Left lung (tissue), 10 donors: ENCODE measurements around the gene OR11H7. TPM values are rescaled to one million over a fixed set of nuclear protein-coding genes. Genes with fewer than 3 reads are reported as not detected.
"Not testable (repeated sequence)": the region's sequence is repeated elsewhere in the genome, so short reads cannot be mapped to it uniquely, and the experiment has no call there.

Source experiments
- ATAC-seq: fragments of 200-7000 bp; cut with Tn5 transposase; one replicate; pipeline ENCODE4 v1.9.1; 2020; ENCODE audit warnings: moderate library complexity
- DNase-seq, 4 donors: peaks; one replicate each; pipeline ENCODE4 v3.0.0-alpha.2; 2013 to 2020
- H3K27ac ChIP-seq, 2 donors: fragments of 200-600 bp; sonication (generic) in 1 of 2; one replicate each; pipeline versions ENCODE4 v1.5.0 to v1.8.0; 2020 to 2021
- H3K27me3 ChIP-seq, 2 donors: fragments of 200-600 bp; sonication (generic) in 1 of 2; one replicate each; pipeline versions ENCODE4 v1.5.0 to v1.8.0; 2020 to 2021
- H3K36me3 ChIP-seq, 2 donors: fragments of 200-600 bp; sonication (generic) in 1 of 2; one replicate each; pipeline versions ENCODE4 v1.5.0 to v1.8.0; 2020 to 2021
- H3K4me1 ChIP-seq, 2 donors: fragments of 200-600 bp; one replicate each; pipeline ENCODE4 v1.8.0; 2021
- H3K4me3 ChIP-seq, 2 donors: fragments of 200-600 bp; sonication (generic) in 1 of 2; one replicate each; pipeline versions ENCODE4 v1.5.0 to v1.8.0; 2020 to 2021; ENCODE audit warnings: mild to moderate bottlenecking in 1 of 2
- H3K9me3 ChIP-seq, 2 donors: fragments of 200-600 bp; sonication (generic) in 1 of 2; one replicate each; pipeline versions ENCODE4 v1.5.0 to v1.8.0; 2020 to 2021
- CTCF ChIP-seq, 2 donors: fragments of 200-600 bp; sonication (generic) in 1 of 2; IDR thresholded peaks; one replicate each; pipeline versions ENCODE4 v1.5.0 to v1.8.0; 2021; ENCODE audit warnings: antibody characterized with exemption in 2 of 2
- intact Hi-C, 2 donors: fragments of 100-400 bp; cut with DNase I; formaldehyde crosslinking; loops; one replicate each; pipeline versions ENCODE4 v1.11.2 to v1.14.2; 2022
- polyA plus RNA-seq, 6 donors: library from polyadenylated mRNA; unstranded; fragments of 120-200 nt; gene quantifications; one replicate each; pipeline ENCODE4 v1.2.1, GENCODE V29; 2013; ENCODE audit not compliant: insufficient read length in 6 of 6
- total RNA-seq, 2 donors: library from RNA; stranded (reverse); fragmentation: NEBNext Ultra II Directional; extraction: Animal tissue kit (Norgen Biotek cat#: 25700); gene quantifications; one replicate each; pipeline ENCODE4 v1.2.1, GENCODE V29; 2021
- donor health status: DM: no; HTN: yes; CAD: no.
- donor health status: DM: no; HTN: no; CAD: no.

OR11H7 gene
- total and polyA plus RNA-seq, 8 donors: 0.32 to 0.98 (median 0.75) TPM; not detected in 2

DNA sequence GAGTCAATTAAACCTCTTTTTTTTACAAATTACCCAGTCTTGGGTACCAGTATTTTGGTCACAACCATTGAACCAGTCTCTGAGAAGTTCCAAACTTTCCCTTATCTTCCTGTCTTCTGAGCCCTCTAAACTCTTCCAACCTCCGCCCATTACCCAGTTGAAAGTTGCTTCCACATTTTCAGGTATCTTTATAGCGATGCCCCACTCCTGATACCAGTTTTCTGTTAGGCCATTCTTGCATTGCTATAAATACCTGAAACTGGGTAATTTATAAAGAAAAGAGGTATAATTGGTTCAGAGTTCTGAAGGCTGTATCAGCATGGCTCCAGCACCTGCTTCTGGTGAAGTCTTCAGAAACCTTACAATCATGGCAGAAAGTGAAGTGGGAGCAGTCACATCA is 45.3 kb downstream of the OR11H7 start:
- H3K36me3 ChIP-seq: peaks cover 0 to 13% of the 10 kb centered on the region in 2 donors
- DNase-seq (no peak), ATAC-seq (no peak)
- no peak overlapping the region for H3K27ac ChIP-seq
- no peaks in the 10 kb centered on the region for H3K4me1 ChIP-seq
- TF ChIP-seq CTCF (IDR thresholded peaks at IDR 0.05): no peak
- H3K27me3 ChIP-seq: no peaks in the 10 kb centered on the region
- no peak overlapping the region for H3K4me3 ChIP-seq
- H3K9me3 ChIP-seq: peaks cover 0 to 40% of the 10 kb centered on the region in 2 donors
- intact Hi-C loops: no loop called here

GRCh38 chr14:20277409-20277808 is 48.6 kb downstream of the OR11H7 start:
- Histone ChIP-seq H3K27me3 (no peaks in the 10 kb centered on the region), H3K4me1 (no peaks in the 10 kb centered on the region), H3K9me3 (peaks cover 0 to 30% of the 10 kb centered on the region in 2 donors), H3K4me3 (no peak overlapping the region), H3K36me3 (peaks cover 0 to 23% of the 10 kb centered on the region in 2 donors), H3K27ac (no peak overlapping the region)
- no peak for TF ChIP-seq CTCF (IDR thresholded peaks at IDR 0.05)
- intact Hi-C loops: no loop called here
- DNase-seq (no peak), ATAC-seq (no peak)

DNA sequence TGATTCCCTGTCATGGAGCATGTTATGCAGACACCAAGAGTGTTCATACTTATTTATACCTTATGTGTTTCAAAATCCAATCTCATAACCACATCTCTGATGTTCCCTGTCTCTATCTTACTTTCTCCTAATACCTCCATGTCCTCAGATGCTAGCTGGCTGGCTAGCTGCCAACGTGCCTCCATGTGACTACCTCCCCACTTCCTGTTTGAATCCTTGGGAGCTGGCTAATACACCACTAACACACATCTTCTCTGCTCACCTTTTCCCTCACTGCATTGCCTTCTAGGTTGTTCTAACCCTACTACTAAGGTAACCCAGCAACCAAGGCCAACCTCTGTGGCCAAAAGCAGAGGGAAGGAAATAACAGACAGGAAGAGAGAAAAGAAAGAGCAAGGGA is 49.6 kb downstream of the OR11H7 start:
- DNase-seq (no peak), ATAC-seq (no peak)
- Histone ChIP-seq H3K4me1 (no peaks in the 10 kb centered on the region), H3K27me3 (no peaks in the 10 kb centered on the region), H3K4me3 (no peak overlapping the region), H3K27ac (no peak overlapping the region), H3K9me3 (peaks cover 0 to 20% of the 10 kb centered on the region in 2 donors), H3K36me3 (peaks cover 0 to 23% of the 10 kb centered on the region in 2 donors)
- no peak for TF ChIP-seq CTCF (IDR thresholded peaks at IDR 0.05)
- intact Hi-C loops: no loop called here

GRCh38 chr14:20280265-20280664 is 51.5 kb downstream of the OR11H7 start:
- H3K4me3 ChIP-seq, intact Hi-C loops, H3K9me3 ChIP-seq, ATAC-seq, H3K27ac ChIP-seq, H3K4me1 ChIP-seq, H3K27me3 ChIP-seq: not testable (repeated sequence)
- DNase-seq: peak in 1 of 4 donors; percentile 8
- H3K36me3 ChIP-seq: peaks cover 0 to 15% of the 10 kb centered on the region in 2 donors

Other genes starting within 250 kb of the OR11H7 start
- gene OR4Q2, start 226.8 kb upstream of the OR11H7 start, total RNA-seq: not detected
- not detected for gene OR4Q2, start 226.8 kb upstream of the OR11H7 start, polyA plus RNA-seq
- not detected for gene OR4K14, start 209.7 kb upstream of the OR11H7 start, total RNA-seq
- not detected for gene OR4K14, start 209.7 kb upstream of the OR11H7 start, polyA plus RNA-seq
- gene OR4K13, start 192.9 kb upstream of the OR11H7 start, total RNA-seq: not detected
- under 1 TPM in 2 of 6 donors, not detected in 4; 0.03 TPM for gene OR4K13, start 192.9 kb upstream of the OR11H7 start, polyA plus RNA-seq
- gene OR4L1, start 168.9 kb upstream of the OR11H7 start, total RNA-seq: not detected
- gene OR4L1, start 168.9 kb upstream of the OR11H7 start, polyA plus RNA-seq: not detected
- gene OR4K17, start 118.2 kb upstream of the OR11H7 start, total RNA-seq: not detected
- gene OR4K17, start 118.2 kb upstream of the OR11H7 start, polyA plus RNA-seq: under 1 TPM; 0.03 to 0.11 (median 0.08) TPM
- gene OR4N5, start 90.2 kb upstream of the OR11H7 start, total RNA-seq: not detected
- gene OR4N5, start 90.2 kb upstream of the OR11H7 start, polyA plus RNA-seq: not detected
- not detected for gene OR11G2, start 38.1 kb upstream of the OR11H7 start, total RNA-seq
- under 1 TPM in 3 of 6 donors, not detected in 3; 0.06 TPM for gene OR11G2, start 38.1 kb upstream of the OR11H7 start, polyA plus RNA-seq
- gene OR11H6, start 5.3 kb upstream of the OR11H7 start, total RNA-seq: not detected
- not detected for gene OR11H6, start 5.3 kb upstream of the OR11H7 start, polyA plus RNA-seq
- not detected for gene OR11H4, start 10.3 kb downstream of the OR11H7 start, total RNA-seq
- gene OR11H4, start 10.3 kb downstream of the OR11H7 start, polyA plus RNA-seq: under 1 TPM in 3 of 6 donors, not detected in 3; 0.11 to 0.20 (median 0.13) TPM
- 10 to 100 TPM; 16.6 to 18.3 TPM for gene TTC5, start 77.0 kb downstream of the OR11H7 start, total RNA-seq
- 10 to 100 TPM; 22.8 to 27.6 (median 25.3) TPM for gene TTC5, start 77.0 kb downstream of the OR11H7 start, polyA plus RNA-seq
- gene CCNB1IP1, start 104.3 kb downstream of the OR11H7 start, total RNA-seq: 10 to 100 TPM; 30.0 to 31.1 TPM
- 100 to 1,000 TPM; 111 to 151 (median 135) TPM for gene CCNB1IP1, start 104.3 kb downstream of the OR11H7 start, polyA plus RNA-seq
- 10 to 100 TPM; 18.0 to 24.1 TPM for gene PARP2, start 114.7 kb downstream of the OR11H7 start, total RNA-seq
- 10 to 100 TPM; 51.8 to 68.4 (median 59.3) TPM for gene PARP2, start 114.7 kb downstream of the OR11H7 start, polyA plus RNA-seq
- 10 to 100 TPM; 50.8 to 57.0 TPM for gene TEP1, start 184.5 kb downstream of the OR11H7 start, total RNA-seq
- 10 to 100 TPM; 19.0 to 25.0 (median 20.5) TPM for gene TEP1, start 184.5 kb downstream of the OR11H7 start, polyA plus RNA-seq
- gene KLHL33, start 207.2 kb downstream of the OR11H7 start, total RNA-seq: under 1 TPM; 0.20 to 0.31 TPM
- under 1 TPM; 0.21 to 0.39 (median 0.31) TPM for gene KLHL33, start 207.2 kb downstream of the OR11H7 start, polyA plus RNA-seq
- gene OSGEP, start 225.8 kb downstream of the OR11H7 start, total RNA-seq: 10 to 100 TPM; 29.0 to 37.9 TPM
- gene OSGEP, start 225.8 kb downstream of the OR11H7 start, polyA plus RNA-seq: 10 to 100 TPM; 75.5 to 90.1 (median 83.4) TPM
- 100 to 1,000 TPM; 115 to 138 TPM for gene APEX1, start 226.2 kb downstream of the OR11H7 start, total RNA-seq
- 100 to 1,000 TPM; 305 to 342 (median 319) TPM for gene APEX1, start 226.2 kb downstream of the OR11H7 start, polyA plus RNA-seq
- gene PIP4P1, start 232.5 kb downstream of the OR11H7 start, total RNA-seq: 10 to 100 TPM; 24.9 to 40.3 TPM
- gene PIP4P1, start 232.5 kb downstream of the OR11H7 start, polyA plus RNA-seq: 10 to 100 TPM; 26.6 to 30.5 (median 29.3) TPM
- 10 to 100 TPM; 37.6 to 84.8 TPM for gene PNP, start 240.4 kb downstream of the OR11H7 start, total RNA-seq
- gene PNP, start 240.4 kb downstream of the OR11H7 start, polyA plus RNA-seq: 10 to 100 TPM; 28.5 to 43.3 (median 35.6) TPM